GM15510 (cell line): ENCODE results near the gene NEK6.

Experiments used
- POLR2A ChIP-seq: IDR thresholded peaks from 3 replicates; pipeline ENCODE4 v1.6.1; 2011; ENCODE audit warnings: borderline replicate concordance; ENCODE audit not compliant: insufficient read length; ENCODE audit errors: extremely low read depth

Gene NEK6

DNA sequence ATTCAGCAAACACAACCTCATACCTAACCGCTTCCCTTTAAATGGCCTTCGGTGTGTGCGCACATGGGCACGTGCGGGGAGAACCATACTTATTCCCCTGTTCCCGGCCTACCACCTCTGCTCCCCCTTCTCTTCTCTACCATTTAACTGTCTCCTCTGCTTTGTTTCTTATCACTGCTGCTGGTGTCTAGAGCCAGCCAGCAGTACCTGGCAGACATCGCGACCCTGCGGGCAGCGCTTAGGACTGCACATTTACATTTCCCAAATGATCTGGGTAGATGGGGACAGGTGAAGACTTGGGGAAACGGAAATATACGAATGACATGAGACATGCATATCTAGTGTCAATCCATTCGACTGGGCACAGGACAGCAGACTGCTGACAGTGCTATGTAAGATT lies 100.9 kb downstream of the NEK6 start:
- no peak for TF ChIP-seq POLR2A

DNA sequence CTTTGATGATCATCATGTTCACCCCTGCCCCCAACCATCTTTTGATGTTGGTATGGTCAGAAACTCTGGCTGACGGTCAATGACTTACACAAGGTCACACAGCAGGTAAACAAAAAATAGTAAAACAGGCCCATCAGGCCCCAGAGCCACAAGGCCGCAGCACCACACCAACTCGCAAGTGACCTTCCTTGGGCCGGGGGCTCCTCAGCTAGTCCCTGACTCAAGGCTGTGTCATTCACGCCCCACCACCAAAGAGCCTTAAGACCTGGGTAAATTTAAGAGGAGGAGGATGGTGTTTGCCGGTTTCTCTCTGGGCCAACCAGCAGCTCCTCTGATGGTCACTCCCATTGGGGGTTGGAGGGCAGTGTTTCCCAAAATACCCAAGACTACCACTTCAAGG lies 101.7 kb downstream of the NEK6 start:
- no peak for TF ChIP-seq POLR2A

DNA sequence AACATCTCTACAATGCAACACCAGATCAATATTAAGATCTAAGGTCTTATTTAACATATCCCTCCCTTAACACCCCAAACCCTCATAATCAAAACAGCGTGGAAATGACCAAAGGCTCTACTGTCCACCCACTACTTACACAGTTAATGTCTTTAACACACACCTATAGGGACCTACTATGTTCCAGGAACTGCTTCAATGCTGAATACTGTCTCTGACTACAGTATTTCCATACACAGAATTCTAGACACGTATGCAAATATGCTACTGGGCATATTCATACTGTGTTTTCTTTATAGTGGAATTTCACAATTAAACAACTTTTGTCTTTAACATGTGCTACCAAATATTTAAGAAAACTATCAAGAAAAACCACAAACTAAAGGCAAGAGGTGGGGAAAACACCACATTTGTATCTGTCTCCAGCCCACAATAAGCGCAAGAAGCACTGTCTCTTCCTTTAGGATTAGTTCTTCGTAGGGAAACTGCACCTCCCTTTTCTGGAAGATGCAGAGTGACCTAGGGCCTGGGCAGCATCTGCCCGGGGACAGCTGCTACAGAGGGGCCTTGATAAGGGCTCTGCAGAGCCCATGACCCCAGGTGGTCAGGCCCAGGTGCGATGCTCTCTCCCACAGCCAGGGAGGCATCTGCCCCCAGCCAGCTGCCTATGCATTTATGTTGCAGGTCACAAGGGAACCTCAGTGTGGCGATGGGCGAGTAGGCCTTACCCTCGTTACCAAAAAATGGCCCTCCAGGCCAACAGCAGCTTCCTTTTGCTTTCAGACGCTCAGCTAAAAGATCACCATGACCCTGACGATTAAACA lies 102.3 kb downstream of the NEK6 start:
- TF ChIP-seq POLR2A = no peak

DNA sequence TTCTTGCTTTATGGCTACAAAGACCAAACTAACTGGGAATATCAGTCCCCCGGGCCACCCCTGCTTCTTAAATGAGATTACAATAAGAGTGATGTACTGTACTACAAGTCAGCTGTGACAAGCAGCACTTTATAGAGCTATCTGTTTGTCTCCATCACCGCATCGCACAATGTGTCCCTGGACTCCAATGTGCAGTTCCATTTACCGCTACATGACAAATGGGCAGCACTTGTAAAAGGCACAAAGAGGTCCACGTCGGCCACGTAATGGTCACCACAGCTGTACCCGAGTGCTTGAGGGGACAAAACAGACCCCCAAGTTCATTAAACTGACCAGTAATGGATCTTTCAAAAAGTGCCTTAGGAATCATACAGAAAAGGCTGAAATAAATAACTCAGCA lies 103.4 kb downstream of the NEK6 start:
- TF ChIP-seq POLR2A = no peak

DNA sequence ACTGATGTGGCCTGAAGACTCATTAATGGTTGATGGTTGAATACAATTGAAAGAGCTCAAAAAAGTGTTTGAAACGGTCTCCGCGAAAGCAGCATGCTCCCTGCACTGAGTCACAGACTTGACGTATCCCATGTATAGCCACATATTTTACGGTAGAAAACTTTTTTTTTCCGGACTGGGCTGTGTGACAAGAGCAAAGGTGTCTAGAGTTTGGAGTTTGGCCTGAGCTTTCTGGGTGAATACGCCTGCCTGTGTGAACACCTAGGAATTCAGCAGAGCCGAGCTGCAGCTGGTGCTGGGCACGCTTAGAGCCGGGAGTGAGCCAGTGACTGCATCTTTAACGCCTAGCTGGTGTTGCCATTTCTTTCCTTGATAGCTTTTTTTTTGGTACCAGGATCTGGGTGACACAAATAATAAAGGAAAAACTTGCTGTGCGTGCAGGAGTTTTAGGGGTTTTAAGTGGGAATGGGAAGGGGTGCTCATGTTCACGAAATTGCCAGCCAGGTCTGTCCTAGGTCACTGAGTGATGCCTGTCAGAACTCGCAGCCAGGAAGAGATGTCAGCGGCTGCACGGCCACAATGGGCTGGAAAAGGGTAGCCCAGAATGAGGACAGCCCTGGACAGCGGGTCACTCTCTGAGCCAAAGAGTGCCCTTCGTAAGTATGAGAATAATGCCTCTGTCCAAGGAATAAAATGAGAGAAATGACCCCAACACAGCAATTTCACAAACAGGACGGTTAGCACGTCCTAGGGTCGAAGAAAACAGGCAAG lies 105.8 kb downstream of the NEK6 start:
- no peak for TF ChIP-seq POLR2A

DNA sequence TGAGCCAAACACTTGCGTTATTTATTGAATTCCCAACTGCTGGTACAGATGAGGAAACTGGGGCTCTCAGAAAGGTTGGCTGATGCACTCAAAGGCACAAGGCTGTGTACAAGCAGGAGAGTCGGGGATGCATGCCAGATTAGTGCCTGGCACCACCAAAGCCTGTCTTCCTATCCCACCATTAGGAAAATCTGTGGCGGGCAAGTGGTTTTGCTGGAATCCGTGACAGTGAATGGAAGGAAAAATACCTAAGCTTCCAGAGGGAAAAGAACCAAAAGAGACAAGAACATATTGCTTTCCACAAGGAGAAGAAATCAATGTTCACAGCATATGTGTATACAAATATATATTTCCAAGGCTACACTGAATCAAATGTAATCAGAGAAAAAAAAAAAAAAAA lies 106.4 kb downstream of the NEK6 start:
- no peak for TF ChIP-seq POLR2A

DNA sequence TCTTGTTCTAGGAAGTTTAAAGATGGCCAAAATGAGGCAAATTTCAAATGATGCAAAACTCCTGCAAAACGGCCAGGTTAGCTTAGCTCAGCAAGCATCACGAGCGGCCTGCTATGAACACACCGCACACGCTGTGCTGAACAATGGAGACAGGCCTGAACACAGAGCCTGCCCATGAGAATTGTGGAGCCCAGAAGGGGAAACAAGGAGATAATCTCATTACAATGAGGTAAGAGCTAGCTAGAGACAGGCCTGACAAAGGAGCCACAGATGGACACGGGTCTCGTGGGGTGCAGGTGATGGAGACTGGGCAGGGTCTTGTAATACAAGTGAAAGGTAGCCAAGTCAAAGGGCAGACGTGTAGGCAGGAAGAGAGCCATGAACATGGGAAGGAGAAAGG lies 107.3 kb downstream of the NEK6 start:
- TF ChIP-seq POLR2A = no peak

DNA sequence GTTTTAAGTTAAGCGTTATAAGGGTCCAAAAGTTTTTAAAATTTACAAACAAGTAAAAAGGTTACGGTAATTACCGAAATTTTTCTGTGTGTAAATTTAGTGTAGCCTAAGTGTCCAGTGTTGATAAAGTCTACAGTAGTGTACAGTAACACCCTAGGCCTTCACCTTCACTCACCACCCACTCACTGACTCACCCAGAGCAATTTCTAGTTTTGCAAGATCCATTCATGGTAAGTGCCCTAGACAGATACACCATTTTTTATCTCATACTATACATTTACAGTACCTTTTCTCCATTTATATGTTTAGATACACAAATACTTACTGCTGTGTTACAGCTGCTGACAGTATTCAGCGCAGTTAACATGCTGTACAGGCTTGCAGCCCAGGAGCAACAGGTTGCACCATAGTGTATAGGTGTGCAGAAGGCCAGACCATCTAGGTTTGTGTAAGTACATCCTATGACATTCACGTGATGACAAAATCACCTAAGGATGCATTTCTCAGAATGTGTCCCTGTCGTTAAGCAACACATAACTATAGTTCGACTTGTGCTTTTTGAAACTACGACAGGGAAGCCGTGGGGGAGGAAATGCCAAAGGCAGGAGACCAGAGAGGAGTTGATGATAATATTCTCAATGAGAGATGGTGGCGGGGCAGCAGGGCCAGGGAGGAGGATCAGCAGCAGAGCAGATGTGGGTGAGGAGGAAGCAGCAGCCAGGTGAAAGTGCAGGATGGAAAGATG lies 108.9 kb downstream of the NEK6 start:
- TF ChIP-seq POLR2A = no peak

DNA sequence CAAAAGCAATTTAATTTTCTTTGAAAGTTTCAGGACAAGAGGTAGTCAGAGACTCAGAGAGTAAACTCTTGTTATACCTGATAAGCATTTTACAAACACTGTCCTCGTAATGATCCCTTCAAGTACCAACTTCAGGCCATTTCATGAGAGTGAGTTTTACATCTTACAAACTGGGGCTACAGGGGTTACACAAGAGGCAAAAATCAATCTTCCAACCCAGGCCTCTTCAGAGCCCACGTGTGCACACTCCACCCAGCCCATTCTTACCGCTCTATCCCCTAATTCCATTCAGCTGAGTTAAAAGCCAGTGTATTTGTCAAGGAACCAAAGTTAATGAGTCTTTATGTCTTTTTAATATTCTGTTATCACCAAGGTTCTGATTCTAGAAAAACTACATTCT lies 110.9 kb downstream of the NEK6 start:
- no peak for TF ChIP-seq POLR2A

DNA sequence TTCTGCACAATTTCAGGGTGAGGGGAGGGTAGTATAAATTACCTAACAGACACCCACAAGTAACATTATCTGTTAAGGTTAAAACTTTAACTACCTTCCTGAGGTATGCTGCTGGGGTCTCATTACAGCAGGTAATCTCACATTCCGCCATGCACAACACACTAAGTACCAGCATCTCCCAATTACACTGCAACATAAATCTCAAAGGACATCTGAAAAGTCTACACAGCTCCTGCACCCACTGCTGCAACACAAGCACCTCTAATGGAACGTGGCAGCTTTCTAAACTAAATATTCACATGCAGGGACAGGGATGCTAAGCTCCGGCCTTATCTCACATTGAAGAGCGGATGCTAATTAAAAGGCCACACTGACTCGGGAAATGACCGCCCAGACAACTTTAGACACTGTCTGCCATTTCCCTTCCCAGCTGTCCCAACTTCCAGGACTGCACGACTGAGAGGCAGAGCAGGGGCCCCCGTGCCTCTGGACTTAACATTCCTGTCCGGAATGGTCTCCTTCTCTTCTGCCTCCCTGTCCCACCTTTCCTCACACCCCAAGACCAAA lies 111.6 kb downstream of the NEK6 start:
- TF ChIP-seq POLR2A = no peak

DNA sequence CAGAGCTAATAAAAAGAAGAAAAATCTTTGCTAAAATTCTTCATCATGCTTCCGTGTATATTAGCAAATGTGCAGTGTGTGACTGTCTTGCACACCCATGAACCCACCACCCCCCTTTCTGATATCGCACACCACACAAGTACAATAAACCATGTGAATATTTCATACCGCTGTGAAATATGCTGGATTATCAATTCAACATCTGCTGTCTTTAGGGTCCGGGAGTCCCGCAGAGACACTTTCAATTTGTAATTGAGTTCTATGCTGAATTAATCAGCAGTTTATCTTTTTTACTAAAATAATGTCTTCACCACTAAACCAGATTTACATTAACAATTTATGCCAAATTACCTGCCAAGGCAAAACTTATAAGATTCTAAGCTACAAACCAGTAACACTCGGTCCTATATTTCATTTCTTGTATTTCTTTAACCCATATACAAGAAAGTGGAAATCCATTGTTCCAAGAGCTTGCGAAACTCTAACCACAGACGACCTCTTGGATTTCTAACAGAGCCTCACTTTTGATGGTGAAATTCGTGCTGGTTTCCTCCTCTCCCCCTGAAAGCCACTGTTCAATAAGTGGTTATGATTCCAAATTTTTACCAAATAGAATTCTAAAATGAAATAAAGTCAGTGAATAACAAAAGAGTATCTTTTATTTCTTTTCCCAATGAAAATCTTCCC lies 113.3 kb downstream of the NEK6 start:
- TF ChIP-seq POLR2A = no peak

DNA sequence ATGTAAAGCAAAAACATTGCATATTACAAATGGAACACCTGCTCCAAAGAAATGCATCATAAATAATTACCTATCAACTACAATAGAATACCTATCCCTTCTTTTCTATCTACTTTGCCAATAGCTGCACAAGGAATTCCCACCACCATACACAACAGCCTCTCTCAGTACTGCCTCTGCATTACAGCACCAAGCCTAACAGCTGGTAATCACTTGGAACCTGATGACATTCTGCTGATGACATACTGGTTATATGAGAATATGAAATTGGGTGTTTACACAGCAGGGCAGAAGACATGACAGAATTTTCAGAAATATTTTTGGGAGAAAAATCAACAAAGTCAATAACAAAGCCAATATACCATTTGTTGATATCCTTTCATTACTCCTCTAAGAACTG lies 114.3 kb downstream of the NEK6 start:
- no peak for TF ChIP-seq POLR2A

DNA sequence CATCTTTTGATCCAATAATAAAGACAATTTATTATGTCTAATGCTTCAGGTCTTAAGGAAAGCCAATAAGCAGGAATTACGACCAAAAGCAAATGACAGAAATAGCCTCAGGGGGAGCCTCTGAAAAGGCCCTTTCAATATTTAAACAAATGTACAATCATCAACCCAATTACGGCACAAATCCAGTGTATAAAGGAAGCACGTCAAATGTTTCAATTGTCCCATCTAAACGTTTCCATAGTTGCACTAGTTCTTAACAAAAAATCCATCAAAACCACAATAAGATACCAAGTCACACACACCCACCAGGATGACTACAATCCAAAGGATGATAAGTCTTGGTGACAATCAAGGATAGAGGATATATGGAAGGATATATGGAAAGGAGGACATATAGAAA lies 115.6 kb downstream of the NEK6 start:
- TF ChIP-seq POLR2A = no peak

DNA sequence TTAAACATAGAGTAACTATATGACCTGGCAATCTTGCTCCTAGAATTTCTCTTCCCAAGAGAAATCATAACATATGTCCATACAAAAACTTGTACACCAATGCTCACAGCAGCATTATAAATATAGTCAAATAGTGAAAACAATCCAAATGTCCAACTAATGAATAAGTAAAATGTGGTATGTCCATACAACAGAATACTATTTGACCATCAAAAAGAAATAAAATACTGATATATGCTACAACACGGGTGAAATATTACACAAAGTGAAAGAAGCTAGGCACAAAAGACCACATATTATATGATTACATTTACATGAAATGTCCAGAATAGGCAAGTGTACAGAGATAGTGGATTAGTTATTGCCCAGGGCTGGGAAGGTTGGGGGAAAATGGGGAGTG lies 116.1 kb downstream of the NEK6 start:
- TF ChIP-seq POLR2A = no peak
